GM21515 (cell line): ENCODE measurements around the gene SEMA5B.

Experiments
- ATAC-seq: cut with Tn5 transposase; IDR thresholded peaks from one replicate; pipeline ENCODE4 v1.9.1; 2021; ENCODE audit not compliant: unreplicated experiment

Gene SEMA5B

DNA sequence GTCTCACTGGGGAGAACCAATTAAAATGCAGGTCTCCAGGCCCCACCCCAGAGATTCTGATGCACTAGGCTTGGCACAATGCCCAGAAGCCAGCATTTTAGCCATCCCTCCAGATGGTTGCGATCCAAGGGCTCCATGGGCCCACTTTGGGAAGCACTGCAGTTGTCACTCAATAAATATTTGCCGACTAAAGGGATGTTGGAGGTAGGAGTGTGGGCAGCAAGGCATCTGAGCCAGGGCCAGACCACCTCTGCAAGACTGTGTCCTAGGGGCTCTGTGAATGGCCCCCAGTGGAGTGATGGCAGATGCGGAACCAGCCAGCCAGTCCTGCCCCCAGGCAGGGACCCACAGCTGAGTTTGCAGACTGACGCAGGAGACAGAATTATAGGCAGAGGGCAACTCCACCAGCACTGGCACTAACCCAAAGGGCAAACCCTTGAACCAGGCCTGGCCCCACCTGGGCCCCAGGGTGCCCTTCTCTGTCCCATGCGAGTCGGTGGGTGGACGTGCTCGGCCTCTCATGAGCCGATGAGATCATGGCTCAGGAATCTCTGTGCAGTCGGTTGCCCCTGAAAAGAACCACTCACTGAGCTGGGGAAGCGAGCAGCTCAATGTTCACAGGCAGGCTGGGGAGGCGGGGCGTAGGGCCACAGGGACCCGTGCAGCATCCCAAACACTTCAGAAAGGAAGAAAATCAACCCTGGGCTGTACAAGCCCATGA lies 49.7 kb downstream of the SEMA5B start:
- no peak for ATAC-seq

DNA sequence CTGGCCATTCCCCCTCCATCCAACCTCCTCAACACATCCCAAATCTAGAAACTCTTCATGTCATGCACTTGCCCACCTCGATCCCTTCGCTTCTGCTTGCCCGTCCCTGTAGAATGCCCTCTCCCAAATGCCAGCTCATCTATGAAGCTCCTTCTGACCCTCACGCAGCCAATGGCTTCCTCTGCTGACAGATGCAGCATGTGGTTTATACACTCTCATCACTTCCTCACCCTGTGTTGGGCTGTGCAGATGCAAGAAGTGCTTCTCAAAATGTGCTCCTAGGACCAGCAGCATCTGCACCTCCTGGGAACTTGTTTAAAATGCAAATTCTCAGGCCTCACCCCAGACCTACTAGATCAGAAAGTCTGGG lies 51.7 kb downstream of the SEMA5B start:
- no peak for ATAC-seq

DNA sequence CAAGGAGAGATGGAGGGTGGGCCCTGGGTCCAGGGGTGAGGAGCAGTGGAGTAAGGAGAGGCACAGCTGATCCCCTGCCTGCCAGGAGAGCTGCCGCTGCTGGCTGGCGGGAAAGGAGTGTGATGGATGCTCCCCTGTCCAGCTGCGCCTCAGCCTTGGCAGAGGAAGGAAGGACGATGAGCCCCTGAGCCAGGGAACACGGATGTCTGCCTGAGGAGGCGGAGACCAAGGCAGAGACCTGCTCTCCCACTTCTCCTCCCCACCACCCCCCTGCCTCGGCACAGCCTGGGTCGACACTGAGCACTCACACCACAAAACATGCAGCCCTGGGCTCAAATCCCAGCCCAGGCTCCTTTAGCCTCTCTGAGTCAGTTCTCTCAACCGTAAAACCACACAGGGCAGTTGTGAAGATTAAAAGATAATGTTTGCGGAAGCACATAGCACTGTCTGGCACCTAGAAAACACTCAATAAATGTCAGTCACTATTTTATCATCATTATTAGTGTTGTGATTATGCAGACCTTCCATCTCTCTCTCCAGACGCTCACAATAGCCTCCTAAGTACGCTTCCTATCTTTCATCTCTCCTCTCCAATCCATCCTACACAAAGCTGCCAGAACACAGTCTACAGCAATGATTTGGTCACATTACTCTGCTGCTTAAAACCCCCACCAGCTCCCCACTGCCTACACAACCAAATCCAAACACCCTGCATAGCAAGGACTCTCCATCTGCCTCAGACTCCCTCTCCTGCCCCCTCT lies 52.2 kb downstream of the SEMA5B start:
- ATAC-seq, result no peak

DNA sequence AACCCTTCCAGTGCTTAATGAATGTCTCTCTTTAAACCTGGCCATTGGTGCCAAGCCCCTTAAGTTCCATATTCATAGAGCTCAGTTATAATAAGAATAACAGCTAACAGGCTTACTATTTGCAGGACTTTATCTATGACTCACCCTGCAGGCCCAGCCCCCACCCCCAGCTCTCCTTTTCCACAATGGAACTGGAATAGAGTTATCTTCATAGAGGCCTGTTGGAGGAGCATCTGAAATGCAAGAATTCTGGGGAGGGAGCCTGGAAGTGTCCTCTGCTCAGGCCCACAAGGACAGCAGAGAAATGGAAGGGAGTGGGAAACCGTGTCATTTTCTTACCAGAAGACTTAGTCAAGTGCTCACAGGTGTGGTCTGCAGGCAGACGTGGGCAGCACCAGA lies 52.8 kb downstream of the SEMA5B start:
- ATAC-seq, result no peak

DNA sequence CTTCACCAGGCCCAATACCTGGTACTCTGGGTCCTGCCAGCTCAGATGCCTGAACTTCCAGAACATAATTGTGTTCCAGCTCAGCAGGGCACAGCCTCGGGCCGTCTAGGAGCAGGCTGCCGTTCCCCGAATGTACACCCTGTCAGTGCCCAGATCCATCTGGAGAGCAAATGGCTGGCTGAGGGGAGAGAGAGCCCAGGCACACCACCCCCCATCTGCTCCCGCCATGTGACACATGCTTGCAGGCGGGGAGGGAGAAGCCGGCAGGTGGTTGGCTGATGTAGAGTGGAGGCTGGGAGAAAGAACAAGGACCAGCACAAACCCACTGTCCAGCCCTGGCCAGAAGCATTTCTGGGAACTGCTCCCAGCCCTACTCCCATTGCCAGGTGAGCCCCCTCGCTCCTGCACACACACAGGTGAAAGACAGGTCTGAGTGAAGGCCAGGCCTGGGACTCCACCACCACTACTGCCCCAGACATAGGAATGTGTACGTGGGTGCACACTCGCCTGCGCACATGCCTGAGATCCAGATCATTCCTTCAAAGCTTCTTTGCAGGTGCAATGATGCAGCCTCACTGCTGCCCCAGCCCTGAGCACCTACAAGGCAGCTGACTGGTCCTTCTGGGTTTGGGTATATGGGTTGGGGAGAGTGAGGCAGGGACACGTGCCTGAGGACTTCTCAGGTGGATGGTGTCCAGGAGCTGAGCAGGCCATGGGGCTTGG lies 53.5 kb downstream of the SEMA5B start:
- ATAC-seq, result no peak

DNA sequence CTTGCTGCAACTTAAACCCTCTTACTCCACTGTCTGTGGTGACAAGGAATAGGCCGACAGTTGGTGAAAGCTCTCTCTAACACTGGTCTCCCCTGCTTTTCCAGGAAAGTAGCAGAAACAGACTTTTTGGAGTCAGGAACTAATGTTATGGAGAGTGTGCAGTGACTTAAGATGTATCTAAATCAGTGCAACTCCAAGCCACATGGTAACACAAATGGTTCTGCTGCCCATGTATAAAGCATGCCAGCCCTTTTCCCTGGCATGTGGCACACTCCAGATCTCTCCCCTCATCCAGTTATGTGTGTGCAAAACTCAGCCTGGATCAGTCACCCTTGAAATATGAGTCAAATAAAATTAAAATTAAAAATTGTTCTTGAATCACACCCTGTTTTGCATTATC lies 55.4 kb downstream of the SEMA5B start:
- no peak for ATAC-seq

DNA sequence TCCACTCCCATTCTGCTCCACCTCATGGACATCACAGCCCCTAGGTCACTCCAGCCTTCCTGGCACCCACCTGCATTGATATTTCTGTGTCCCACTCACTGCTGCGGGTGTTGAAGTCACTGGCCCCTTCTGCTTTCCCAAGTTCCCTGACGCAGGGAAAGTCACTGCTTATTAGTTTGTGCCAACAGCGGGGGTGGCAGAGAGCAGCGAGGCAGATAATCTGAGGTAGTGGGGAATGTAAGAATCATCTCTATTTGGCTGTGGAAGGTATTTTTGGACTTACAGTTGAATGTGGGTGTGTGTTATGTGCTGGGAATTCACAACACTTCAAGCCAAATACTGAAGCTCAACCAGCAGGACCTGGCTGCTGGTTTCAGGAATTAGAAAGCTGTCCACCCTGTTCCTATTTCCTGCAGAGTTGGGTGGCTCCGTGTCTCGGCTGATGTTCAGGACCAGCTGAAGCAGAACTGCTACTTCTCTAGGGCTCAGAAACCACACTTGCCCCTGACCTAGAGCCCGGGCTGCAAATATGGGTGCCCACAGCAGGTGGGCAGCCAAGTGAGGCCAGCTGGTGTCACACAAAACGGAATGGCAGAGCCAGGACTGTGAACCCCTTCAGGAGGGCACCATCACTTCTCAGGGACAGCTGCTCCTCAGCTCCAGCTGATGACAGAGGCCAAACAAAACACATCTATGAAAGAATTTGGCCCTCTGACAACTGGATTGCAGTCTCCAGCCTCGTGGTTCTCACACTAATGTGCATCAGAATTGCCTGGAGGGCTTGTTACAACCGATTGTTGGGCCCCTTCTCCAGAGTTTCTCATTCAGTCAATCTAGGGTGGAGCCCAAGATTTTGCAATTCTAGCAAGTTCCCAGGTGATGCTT lies 57.7 kb downstream of the SEMA5B start:
- ATAC-seq, result no peak

DNA sequence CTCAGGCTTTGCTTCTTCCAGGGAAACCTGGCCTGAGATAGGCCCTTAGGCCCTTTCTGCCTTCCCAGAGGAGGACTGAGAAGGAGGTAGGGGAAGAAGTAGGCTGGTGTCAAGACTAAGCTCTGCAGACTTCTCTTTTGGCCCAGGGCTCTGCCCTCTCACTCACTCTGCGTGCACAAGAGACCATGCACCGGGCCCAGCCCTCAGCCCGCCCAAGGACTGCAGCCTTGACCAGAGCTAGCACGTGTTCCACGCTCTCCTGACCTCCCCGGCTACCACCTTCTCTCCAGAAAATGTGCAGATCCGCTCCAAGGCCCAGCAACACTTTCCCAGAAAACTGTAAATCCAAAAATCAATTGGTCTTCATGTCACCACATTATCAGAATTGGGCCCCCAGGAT lies 59.8 kb downstream of the SEMA5B start:
- no peak for ATAC-seq

DNA sequence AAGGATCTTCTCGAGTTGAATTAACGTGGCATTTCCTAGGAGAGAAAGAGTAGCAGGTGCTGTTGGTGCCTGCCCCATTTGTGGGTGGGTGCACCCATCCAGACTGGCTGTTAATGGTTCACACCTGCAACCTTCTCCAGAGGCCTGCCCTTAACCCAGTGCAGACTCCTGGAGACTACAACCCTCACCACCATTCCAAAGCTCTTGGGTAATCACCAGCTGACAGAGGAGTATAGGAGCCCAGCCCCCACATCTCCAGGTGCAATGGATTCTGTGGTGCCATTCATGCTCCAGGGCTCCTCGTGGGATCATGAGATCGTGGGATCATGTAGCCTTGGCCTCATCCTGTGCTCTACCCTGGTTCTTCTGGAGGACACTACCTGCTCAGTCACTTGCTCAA lies 60.2 kb downstream of the SEMA5B start:
- no peak for ATAC-seq

DNA sequence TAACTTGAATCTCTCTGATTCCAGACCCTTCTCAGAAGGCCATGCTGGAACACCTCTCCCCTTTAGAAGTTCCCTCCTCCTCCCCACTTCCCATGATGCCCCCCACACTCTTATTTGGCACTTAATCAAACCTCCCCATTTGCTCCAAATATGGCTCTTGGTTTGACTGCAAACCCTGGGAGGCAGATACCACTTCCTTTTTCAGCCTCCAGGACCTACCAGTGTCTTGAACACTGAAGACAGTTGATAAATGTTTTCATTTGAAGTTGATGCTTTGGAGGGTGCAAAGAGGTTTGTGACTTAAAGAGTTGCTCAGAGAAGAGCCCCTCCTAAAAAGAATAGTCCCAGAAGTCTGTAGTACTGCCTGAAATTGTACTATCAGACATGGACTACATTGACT lies 61.5 kb downstream of the SEMA5B start:
- no peak for ATAC-seq

DNA sequence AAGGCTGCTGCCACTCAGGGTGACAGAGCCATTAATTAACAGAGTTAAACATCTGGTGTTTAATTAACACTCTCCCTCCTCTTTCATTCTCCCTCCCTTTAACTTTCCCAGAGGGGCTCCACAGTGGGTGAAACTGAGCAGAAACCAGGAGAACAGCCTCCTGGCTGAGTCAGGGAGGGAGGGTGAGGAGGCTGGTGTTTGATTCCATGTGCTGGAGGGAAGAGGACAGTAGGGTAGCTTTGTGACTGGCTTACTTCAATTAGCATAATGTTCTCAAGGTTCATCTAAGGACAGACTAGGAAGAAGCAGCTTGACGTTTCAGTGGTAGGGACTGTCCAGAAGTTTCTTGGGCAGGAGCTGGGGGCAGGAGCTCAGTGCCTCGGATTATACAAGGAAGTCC lies 62.8 kb downstream of the SEMA5B start:
- ATAC-seq, result no peak

DNA sequence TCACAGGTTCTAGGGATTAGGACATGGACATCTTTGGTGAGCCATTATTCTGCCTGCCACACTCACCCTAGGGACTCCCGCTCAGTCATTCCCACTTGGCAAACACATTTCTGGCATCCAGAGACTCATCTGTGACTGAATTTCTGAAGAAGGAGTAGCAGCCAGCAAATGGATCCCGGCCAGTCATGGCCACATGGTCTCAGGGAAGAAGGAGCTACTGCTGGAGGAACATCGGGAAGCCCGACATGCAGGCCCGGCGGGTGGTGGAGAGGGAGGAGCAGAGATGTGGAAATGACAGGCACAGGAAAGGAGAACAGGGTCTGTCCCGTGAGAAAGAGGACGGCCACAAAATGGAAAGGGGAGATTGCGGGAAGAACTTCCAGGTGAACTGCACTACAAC lies 65.4 kb downstream of the SEMA5B start:
- ATAC-seq, result no peak

DNA sequence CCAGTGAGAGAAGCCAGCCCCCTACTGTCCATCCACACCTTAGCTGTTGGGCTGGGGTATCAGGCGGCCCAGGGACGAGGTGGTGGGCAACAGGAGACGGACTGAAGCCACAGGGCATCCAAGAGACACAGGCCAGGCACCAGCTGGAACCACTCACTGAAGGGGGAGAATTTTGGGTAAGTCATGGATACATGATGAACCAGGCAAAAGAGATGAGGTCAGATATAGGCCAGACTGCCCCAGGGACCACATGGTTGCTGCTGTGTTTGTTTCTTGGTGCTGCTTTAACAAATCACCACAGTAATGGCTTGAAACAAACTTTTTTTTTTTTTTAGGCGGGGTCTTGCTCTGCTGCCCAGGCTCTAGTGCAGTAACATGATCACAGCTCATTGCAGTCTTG lies 66.4 kb downstream of the SEMA5B start:
- ATAC-seq, result no peak

DNA sequence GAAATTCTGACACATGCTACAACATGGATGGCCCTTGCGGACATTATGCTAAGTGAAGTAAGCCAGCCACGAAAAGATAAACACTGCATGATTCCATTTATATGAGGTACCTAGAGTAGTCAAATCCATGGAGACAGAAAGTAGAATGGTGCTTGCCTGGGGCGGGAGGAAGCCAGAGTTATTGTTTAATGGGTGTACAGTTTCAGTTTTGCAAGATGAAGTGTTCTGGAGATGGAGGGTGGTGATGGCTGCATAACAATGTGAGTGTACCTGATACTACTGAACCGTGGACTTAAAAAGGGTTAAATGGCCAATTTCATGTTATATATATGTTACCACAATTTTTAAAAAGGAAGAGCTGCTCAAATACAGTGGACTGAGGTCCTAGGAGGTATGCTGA lies 66.9 kb downstream of the SEMA5B start:
- no peak for ATAC-seq

DNA sequence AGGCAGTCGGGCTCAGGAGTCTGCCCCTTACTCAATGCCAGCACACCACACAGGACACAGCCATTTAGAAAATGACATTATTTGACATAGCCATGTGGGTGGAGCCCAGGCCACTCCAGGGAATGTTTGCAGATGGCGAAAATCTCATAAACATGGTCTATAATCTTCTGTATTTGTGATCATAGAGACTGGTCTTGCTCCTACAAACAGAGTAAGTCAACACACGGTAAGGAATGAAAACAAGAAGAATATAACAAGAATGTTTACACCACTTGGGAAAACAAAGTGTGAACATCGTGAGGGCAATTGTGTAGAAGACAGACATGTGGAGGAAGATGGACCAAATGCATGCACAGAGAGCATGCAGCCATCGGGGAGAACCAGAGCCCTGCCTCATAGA lies 68.2 kb downstream of the SEMA5B start:
- ATAC-seq, result no peak

DNA sequence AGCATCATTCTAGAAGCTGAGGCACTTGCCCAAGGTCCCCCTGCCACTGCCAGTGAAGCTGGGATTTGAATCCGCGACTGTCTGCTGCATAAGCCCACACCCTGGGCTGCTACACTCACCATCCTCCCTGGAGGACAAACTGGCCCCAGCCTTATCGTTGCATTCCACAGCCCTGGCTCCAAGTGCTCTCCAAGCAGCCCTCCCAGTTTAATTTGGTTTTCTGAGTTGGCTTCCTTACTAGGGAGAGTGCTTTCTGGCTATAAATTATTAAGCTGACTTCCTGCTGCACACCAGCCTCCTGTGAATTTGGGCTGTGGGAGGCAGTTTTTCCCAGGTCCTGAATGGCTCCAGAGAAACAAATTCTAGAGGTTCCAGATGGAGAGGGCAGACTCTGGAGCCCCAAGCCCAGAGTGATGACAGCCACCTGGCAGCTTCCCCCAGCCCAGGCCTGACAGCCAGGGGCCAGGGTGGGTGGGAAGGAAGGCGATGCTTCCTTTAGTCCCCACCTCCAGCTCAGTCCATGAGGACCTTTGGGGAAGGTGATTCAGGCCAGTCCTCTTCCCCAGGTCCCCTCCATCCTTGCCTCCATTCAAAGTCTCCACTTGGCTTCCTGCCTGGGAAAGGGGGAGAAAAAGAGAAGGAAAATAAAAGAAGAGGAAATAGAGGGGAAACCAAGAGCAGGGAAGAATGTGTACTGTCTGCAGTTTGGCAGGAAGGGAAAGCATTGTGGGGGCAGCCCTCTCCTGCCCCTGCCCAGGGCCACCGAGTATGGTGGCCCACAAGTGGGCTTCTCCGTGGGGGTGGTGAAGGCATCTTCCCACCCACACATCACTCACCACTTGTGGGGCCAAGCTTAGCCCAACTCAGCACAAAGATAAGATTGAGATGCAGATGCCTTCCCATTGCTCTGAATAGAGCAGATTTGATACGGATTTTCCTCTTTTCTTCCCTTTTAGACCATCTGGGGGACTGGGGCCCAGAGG lies 69.6 kb downstream of the SEMA5B start:
- no peak for ATAC-seq

DNA sequence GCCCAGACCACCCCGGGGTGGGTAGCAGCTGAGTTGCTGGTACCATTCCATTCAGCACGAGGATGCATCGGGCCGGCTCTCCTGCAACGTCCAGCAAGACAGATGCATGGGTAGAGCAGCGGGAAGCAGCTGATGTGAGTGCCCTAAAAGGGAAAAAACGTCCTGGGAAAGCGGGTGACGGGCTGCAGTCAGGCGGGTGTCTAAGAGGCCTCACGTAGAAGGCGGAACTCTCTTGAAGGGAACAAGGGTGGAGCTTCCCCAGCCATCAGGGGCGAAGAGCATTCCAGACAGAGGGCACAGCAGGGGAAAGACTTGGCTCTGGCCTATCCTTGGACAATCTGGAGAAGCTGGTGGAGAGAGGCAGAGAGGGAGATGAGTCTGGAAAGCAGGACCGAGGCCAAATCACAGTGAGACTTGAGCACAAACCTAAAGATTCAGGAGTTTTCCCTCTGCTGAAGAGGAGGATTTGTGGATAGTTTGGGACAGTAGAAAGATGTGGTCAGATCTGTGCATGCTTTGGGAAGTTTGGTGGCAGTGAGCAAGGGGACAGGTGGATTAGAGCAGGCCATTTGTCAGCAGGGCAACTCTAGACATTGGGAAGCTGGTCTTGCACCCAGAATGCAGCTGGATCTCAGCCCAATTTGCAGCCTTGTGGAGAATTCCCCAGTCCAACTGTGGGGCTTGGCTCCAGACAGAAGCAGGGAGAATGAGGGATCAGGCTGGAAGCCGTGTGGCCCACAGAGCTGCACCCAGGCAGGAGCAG lies 70.7 kb downstream of the SEMA5B start:
- no peak for ATAC-seq

DNA sequence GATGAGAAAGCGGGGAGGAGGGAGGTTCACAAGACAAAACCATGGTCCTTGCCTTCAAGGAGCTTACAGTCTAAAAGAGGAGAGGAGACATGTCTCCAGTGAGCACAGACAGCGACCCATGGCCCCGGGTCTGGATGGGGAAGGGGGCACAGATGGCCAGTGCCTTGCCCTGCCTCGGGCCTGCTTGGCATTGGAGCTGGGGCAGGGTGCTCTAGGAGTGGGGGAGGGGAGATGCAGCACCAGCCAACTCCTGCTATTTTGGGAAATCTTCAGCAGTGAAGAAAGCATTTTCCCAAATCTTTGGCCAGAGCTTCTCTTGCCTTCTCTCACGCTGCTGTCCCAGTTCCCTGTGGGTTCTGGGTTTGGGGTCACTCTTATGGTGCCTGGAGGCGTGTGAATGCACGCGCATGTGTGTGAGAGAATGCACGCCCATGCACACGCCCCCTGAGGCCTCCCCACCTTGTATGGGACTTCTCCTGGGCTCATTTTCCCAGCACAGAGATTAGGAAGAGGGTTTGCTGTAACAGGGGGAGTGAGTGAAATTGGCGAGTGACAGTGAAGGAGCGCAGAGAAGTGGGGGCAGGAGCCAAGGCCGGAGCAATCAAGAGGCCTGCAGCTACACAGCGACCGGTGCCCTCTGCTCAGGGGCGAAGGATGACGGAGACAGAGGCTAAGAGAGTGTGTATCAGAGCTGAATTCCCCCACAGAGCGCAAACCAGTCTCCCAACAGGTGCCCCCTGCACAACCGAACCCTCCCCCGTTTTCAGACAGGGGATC lies 71.5 kb downstream of the SEMA5B start:
- ATAC-seq, result no peak

DNA sequence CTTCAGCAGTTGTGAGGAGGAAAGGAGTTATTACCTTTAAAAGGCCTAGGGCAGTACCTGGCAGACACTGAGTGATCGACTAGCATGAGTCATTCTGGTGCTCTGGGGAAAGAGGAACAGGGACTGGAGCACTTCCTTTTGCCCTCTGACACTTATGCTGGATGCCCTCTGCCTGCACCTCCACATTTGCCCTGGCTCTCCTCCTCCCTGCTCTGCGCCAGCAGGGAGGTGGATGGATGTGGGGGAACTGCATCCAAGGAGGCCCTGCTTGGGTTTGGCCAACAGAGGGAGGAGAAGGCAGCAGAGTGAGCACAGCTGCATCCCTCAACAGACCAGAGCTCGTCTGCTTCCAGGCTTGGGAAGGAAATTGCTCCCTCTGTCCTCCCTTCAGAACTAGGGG lies 75.0 kb downstream of the SEMA5B start:
- ATAC-seq, result no peak
